Activated effector memory CD4-positive, alpha-beta T cell treated with anti-CD3 and anti-CD28 coated beads, Interleukin-2, amount 50 U/mL, for 16 hours (primary cell): ENCODE results near the gene CALML3.

Source experiments
- DNase-seq: peaks from one replicate; pipeline ENCODE4 v3.0.0-alpha.2; 2020

Gene CALML3

GRCh38 chr10:5492322-5492855, 32.4 kb upstream of the CALML3 start:
- DNase-seq, result peak; percentile 19

GRCh38 chr10:5492929-5493576, 31.7 kb upstream of the CALML3 start:
- peak; percentile 25 for DNase-seq

- DNase-seq, result peak; percentile 14
These were observed 31.1 kb upstream of the CALML3 start for GRCh38 chr10:5493691-5494090.

GRCh38 chr10:5494611-5495010, 30.1 kb upstream of the CALML3 start:
- DNase-seq, result peak; percentile 19

- peak; percentile 49 for DNase-seq
These were observed 28.2 kb upstream of the CALML3 start for GRCh38 chr10:5496261-5497250.

GRCh38 chr10:5497289-5497688, 27.5 kb upstream of the CALML3 start:
- DNase-seq, result no peak

GRCh38 chr10:5497948-5498730, 26.6 kb upstream of the CALML3 start:
- peak; percentile 27 for DNase-seq

- DNase-seq, result peak; percentile 53
These were observed 25.8 kb upstream of the CALML3 start for GRCh38 chr10:5498791-5499492.

- DNase-seq, result peak; percentile 43
These were observed 25.1 kb upstream of the CALML3 start, which contains the start of gene CALML5 for GRCh38 chr10:5499493-5500140. TSS of gene CALML5 (minus strand) at chr10:5499570. CDS start at chr10:5499438, 132 bp downstream.

- DNase-seq, result peak; percentile 9
These were observed 24.5 kb upstream of the CALML3 start for GRCh38 chr10:5500162-5500670.

GRCh38 chr10:5500910-5501309, 23.9 kb upstream of the CALML3 start:
- peak; percentile 44 for DNase-seq

- peak; percentile 58 for DNase-seq
These were observed 22.7 kb upstream of the CALML3 start for GRCh38 chr10:5502061-5502521.

- peak; percentile 24 for DNase-seq
These were observed 21.9 kb upstream of the CALML3 start for GRCh38 chr10:5502571-5503476.

- DNase-seq, result peak; percentile 17
These were observed 21.3 kb upstream of the CALML3 start for GRCh38 chr10:5503477-5503835.

GRCh38 chr10:5504146-5505072, 20.4 kb upstream of the CALML3 start:
- peak; percentile 33 for DNase-seq

GRCh38 chr10:5506246-5506645, 18.5 kb upstream of the CALML3 start:
- DNase-seq, result no peak

- DNase-seq, result no peak
These were observed 17.8 kb upstream of the CALML3 start for GRCh38 chr10:5506751-5507648.

GRCh38 chr10:5507649-5508131, 17.1 kb upstream of the CALML3 start:
- no peak for DNase-seq
